ENCODE measurements around the gene SCG3. TPM values are rescaled to one million over a fixed set of nuclear protein-coding genes. Genes with fewer than 3 reads are reported as not detected.

SCG3 gene
- total RNA-seq, 2 donors from 2014 or later = 0.72 to 2.0 TPM

- DNase-seq = peak; percentile 17
- Histone ChIP-seq H3K9me3 (no peaks in the 10 kb centered on the region), H3K36me3 (no peaks in the 10 kb centered on the region), H3K27me3 (no peaks in the 10 kb centered on the region), H3K4me1 (no peaks in the 10 kb centered on the region), H3K4me3 (no peak overlapping the region), H3K9ac (ENCODE audit: low read depth in 2 of 2, low read length in 2 of 2) (no peak overlapping the region), H3K27ac (no peak overlapping the region)
- intact Hi-C loops (cut with DNase I) = no loop called here
- TF ChIP-seq CTCF (IDR thresholded peaks at IDR 0.05) = no peak
These were observed 57.2 kb downstream of the SCG3 start for GRCh38 chr15:51738553-51738952.

GRCh38 chr15:51739061-51739712 is 57.9 kb downstream of the SCG3 start:
- no peaks in the 10 kb centered on the region for H3K36me3 ChIP-seq
- no peak for TF ChIP-seq CTCF (IDR thresholded peaks at IDR 0.05)
- H3K4me3 ChIP-seq = no peak overlapping the region
- intact Hi-C loops (cut with DNase I) = no loop called here
- H3K9ac ChIP-seq (ENCODE audit: low read depth in 2 of 2, low read length in 2 of 2) = no peak overlapping the region
- H3K4me1 ChIP-seq = no peaks in the 10 kb centered on the region
- no peak overlapping the region for H3K27ac ChIP-seq
- no peaks in the 10 kb centered on the region for H3K27me3 ChIP-seq
- no peaks in the 10 kb centered on the region for H3K9me3 ChIP-seq
- DNase-seq = no peak

- Histone ChIP-seq H3K36me3 (no peaks in the 10 kb centered on the region), H3K4me1 (no peaks in the 10 kb centered on the region), H3K9me3 (no peaks in the 10 kb centered on the region), H3K4me3 (no peak overlapping the region), H3K9ac (ENCODE audit: low read depth in 2 of 2, low read length in 2 of 2) (no peak overlapping the region), H3K27me3 (no peaks in the 10 kb centered on the region), H3K27ac (no peak overlapping the region)
- intact Hi-C loops (cut with DNase I) = no loop called here
- DNase-seq = no peak
- TF ChIP-seq CTCF (IDR thresholded peaks at IDR 0.05) = no peak
These were observed 68.0 kb downstream of the SCG3 start for GRCh38 chr15:51749307-51749706.

GRCh38 chr15:51750186-51750585 is 68.9 kb downstream of the SCG3 start:
- no peak for DNase-seq
- intact Hi-C loops (cut with DNase I) = no loop called here
- Histone ChIP-seq H3K27ac (no peak overlapping the region), H3K9me3 (no peaks in the 10 kb centered on the region), H3K9ac (ENCODE audit: low read depth in 2 of 2, low read length in 2 of 2) (no peak overlapping the region), H3K27me3 (no peaks in the 10 kb centered on the region), H3K4me1 (no peaks in the 10 kb centered on the region), H3K36me3 (no peaks in the 10 kb centered on the region), H3K4me3 (no peak overlapping the region)
- no peak for TF ChIP-seq CTCF (IDR thresholded peaks at IDR 0.05)

GRCh38 chr15:51750792-51751696 is 69.7 kb downstream of the SCG3 start, which contains the start of gene TMOD2:
Gene TMOD2 (plus strand): TSS chr15:51751597. CDS start chr15:51766442, 14,845 bp downstream.
- no peaks in the 10 kb centered on the region for H3K27me3 ChIP-seq
- no peak within 1 kb of the TSS for H3K27ac ChIP-seq
- intact Hi-C loops (cut with DNase I) = no loop called here
- no peak for TF ChIP-seq CTCF (IDR thresholded peaks at IDR 0.05)
- no peaks in the 10 kb centered on the region for H3K36me3 ChIP-seq
- no peaks in the 10 kb centered on the region for H3K9me3 ChIP-seq
- H3K4me1 ChIP-seq = no peaks in the 10 kb centered on the region
- H3K4me3 ChIP-seq = peak within 1 kb of the TSS; percentile 61
- peak within 1 kb of the TSS; percentile 41 to 53 for H3K9ac ChIP-seq (ENCODE audit: low read depth in 2 of 2, low read length in 2 of 2)
- DNase-seq = peak; percentile 64

Data from colonic mucosa (tissue), 4 donors.